Stimulated activated CD8-positive, alpha-beta memory T cell treated with anti-CD3 and anti-CD28 coated beads, Interleukin-12 subunit alpha, Interleukin-12 subunit beta, amount 100 ng/mL, for 1 hour (primary cell): ENCODE measurements around the gene SPATA31A7.
"Not testable (repeated sequence)": the region's sequence is repeated elsewhere in the genome, so short reads cannot be mapped to it uniquely, and the experiment has no call there.

Experiments
- DNase-seq: peaks from one replicate; pipeline ENCODE4 v3.0.0-alpha.2; 2020; ENCODE audit warnings: low read depth

The SPATA31A7 gene

GRCh38 chr9:61189736-61190135 lies at the start of gene SPATA31A7:
Gene SPATA31A7, plus strand, starts transcription at chr9:61190036. Its CDS starts 29 bp downstream, at chr9:61190065.
- not testable (repeated sequence) for DNase-seq

DNA sequence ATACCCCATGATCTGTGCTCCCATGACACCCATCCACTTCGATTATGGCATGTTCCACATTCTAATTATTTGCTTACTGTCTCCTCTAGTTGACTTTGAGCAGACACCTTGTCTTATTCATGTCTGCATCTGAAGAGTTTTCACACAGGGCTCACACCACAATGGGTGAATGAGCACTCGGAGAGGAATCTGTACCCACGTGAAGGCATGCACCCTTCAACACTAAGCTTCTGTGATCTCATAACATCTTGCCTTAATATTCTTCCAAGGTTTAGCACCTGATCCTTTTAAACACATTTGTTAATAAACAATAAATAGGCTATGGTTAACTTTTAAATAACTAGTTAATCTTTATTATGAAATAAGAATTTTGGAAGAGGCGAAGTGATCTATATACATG lies 36.6 kb downstream of the SPATA31A7 start:
- not testable (repeated sequence) for DNase-seq
